Tibial nerve (tissue), 4 donors: ENCODE data around the gene CRACR2A. TPM values are rescaled to one million over a fixed set of nuclear protein-coding genes. Genes with fewer than 3 reads are reported as not detected.

Experiments used
- DNase-seq, 2 donors: peaks; one replicate each; pipeline ENCODE4 v3.0.0-alpha.2; 2019; ENCODE audit warnings: low spot score in 2 of 2
- H3K27ac ChIP-seq, 4 donors: fragments of 200-600 bp; sonication (generic) in 3 of 4; one replicate each; pipeline ENCODE4 v1.5.1; 2017 to 2019; ENCODE audit warnings: mild to moderate bottlenecking in 1 of 4
- H3K27me3 ChIP-seq, 2 donors: fragments of 200-600 bp; sonication (generic) in 1 of 2; one replicate each; pipeline versions ENCODE4 v1.5.1 to v1.6.0; 2017 to 2019
- H3K36me3 ChIP-seq, 3 donors: fragments of 200-600 bp; sonication (generic); one replicate each; pipeline ENCODE4 v1.5.1; 2018 to 2019
- H3K4me1 ChIP-seq, 4 donors: fragments of 200-600 bp; sonication (generic) in 3 of 4; one replicate each; pipeline ENCODE4 v1.5.1; 2017 to 2019
- H3K4me3 ChIP-seq, 4 donors: fragments of 200-600 bp; sonication (generic) in 3 of 4; one replicate each; pipeline ENCODE4 v1.5.1; 2017 to 2019; ENCODE audit warnings: mild to moderate bottlenecking in 1 of 4, moderate library complexity in 1 of 4
- H3K9me3 ChIP-seq, 4 donors: fragments of 200-600 bp; sonication (generic) in 3 of 4; one replicate each; pipeline ENCODE4 v1.5.1; 2017 to 2019
- CTCF ChIP-seq, 5 experiments: fragments of 200-600 bp in 3 of 5; fragments of 450-650 bp in 2 of 5; sonication (generic) in 3 of 5; IDR thresholded peaks; one replicate each; pipeline ENCODE4 v1.5.1; 2016 to 2019; ENCODE audit warnings: antibody characterized with exemption in 5 of 5, mild to moderate bottlenecking in 3 of 5, moderate library complexity in 2 of 5
- EP300 ChIP-seq, 2 donors: sonication (generic); formaldehyde crosslinking; IDR thresholded peaks; one replicate each; pipeline ENCODE4 v1.6.1; 2017; ENCODE audit warnings: antibody characterized with exemption in 2 of 2, mild to moderate bottlenecking in 1 of 2
- POLR2A ChIP-seq, 2 donors: fragments of 450-650 bp; IDR thresholded peaks; one replicate each; pipeline ENCODE4 v1.6.1; 2017; ENCODE audit warnings: antibody characterized with exemption in 2 of 2, mild to moderate bottlenecking in 2 of 2, moderate library complexity in 2 of 2
- whole genome bisulfite sequencing, 2 donors: methylation state at CpG; one replicate each; pipeline ENCODE4 v1.1.5; 2018; 5-methylcytosine and 5-hydroxymethylcytosine counted together
- total RNA-seq, 4 donors: library from RNA; depleted of rRNA; stranded (reverse); fragments of >200 nt; gene quantifications; one replicate each; pipeline ENCODE4 v1.1.0, GENCODE V29; 2016

The CRACR2A gene
- total RNA-seq, 4 donors from 2014 or later: 2.6 to 6.3 (median 4.2) TPM

GRCh38 chr12:3593906-3594483, 158.9 kb downstream of the CRACR2A start:
- Histone ChIP-seq H3K4me3 (no peak overlapping the region), H3K27me3 (no peaks in the 10 kb centered on the region), H3K36me3 (no peaks in the 10 kb centered on the region), H3K27ac (no peak overlapping the region), H3K4me1 (no peaks in the 10 kb centered on the region), H3K9me3 (no peaks in the 10 kb centered on the region)
- no peak for TF ChIP-seq POLR2A (IDR thresholded peaks at IDR 0.05)
- TF ChIP-seq CTCF (IDR thresholded peaks at IDR 0.05): no peak
- TF ChIP-seq EP300 (IDR thresholded peaks at IDR 0.05): no peak
- 82 to 91% methylated on average over 9 of the region's 9 CpGs for WGBS, 2 donors
- no peak for DNase-seq

- TF ChIP-seq POLR2A (IDR thresholded peaks at IDR 0.05) (no peak), CTCF (IDR thresholded peaks at IDR 0.05) (no peak), EP300 (IDR thresholded peaks at IDR 0.05) (no peak)
- DNase-seq: no peak
- WGBS, 2 donors: 81 to 84% methylated on average over 30 of the region's 30 CpGs
- no peaks in the 10 kb centered on the region for H3K36me3 ChIP-seq
- H3K4me1 ChIP-seq: no peaks in the 10 kb centered on the region
- H3K27me3 ChIP-seq: no peaks in the 10 kb centered on the region
- H3K27ac ChIP-seq: no peak overlapping the region
- H3K4me3 ChIP-seq: no peak overlapping the region
- H3K9me3 ChIP-seq: no peaks in the 10 kb centered on the region
Measured at GRCh38 chr12:3592856-3593625, 159.9 kb downstream of the CRACR2A start.

GRCh38 chr12:3589745-3590144, 163.2 kb downstream of the CRACR2A start:
- Histone ChIP-seq H3K9me3 (peaks cover 0 to 5% (median 0%) of the 10 kb centered on the region in 4 donors), H3K36me3 (no peaks in the 10 kb centered on the region), H3K27ac (no peak overlapping the region), H3K4me1 (no peaks in the 10 kb centered on the region), H3K27me3 (no peaks in the 10 kb centered on the region), H3K4me3 (no peak overlapping the region)
- no peak for DNase-seq
- 78 to 97% methylated on average over 3 of the region's 3 CpGs for WGBS, 2 donors
- TF ChIP-seq EP300 (IDR thresholded peaks at IDR 0.05) (no peak), POLR2A (IDR thresholded peaks at IDR 0.05) (no peak), CTCF (IDR thresholded peaks at IDR 0.05) (no peak)

GRCh38 chr12:3587402-3588013, 165.4 kb downstream of the CRACR2A start:
- DNase-seq: no peak
- Histone ChIP-seq H3K4me3 (no peak overlapping the region), H3K36me3 (no peaks in the 10 kb centered on the region), H3K4me1 (no peaks in the 10 kb centered on the region), H3K27ac (no peak overlapping the region), H3K9me3 (peaks cover 0 to 15% (median 0%) of the 10 kb centered on the region in 4 donors), H3K27me3 (no peaks in the 10 kb centered on the region)
- no peak for TF ChIP-seq EP300 (IDR thresholded peaks at IDR 0.05)
- TF ChIP-seq POLR2A (IDR thresholded peaks at IDR 0.05): no peak
- TF ChIP-seq CTCF (IDR thresholded peaks at IDR 0.05): no peak
- 52 to 65% methylated on average over 9 of the region's 9 CpGs for WGBS, 2 donors
